GM21390 (cell line): ENCODE data around the gene ULBP3.

Source experiments
- ATAC-seq: cut with Tn5 transposase; IDR thresholded peaks from one replicate; pipeline ENCODE4 v1.9.1; 2021; ENCODE audit not compliant: unreplicated experiment

The ULBP3 gene

DNA sequence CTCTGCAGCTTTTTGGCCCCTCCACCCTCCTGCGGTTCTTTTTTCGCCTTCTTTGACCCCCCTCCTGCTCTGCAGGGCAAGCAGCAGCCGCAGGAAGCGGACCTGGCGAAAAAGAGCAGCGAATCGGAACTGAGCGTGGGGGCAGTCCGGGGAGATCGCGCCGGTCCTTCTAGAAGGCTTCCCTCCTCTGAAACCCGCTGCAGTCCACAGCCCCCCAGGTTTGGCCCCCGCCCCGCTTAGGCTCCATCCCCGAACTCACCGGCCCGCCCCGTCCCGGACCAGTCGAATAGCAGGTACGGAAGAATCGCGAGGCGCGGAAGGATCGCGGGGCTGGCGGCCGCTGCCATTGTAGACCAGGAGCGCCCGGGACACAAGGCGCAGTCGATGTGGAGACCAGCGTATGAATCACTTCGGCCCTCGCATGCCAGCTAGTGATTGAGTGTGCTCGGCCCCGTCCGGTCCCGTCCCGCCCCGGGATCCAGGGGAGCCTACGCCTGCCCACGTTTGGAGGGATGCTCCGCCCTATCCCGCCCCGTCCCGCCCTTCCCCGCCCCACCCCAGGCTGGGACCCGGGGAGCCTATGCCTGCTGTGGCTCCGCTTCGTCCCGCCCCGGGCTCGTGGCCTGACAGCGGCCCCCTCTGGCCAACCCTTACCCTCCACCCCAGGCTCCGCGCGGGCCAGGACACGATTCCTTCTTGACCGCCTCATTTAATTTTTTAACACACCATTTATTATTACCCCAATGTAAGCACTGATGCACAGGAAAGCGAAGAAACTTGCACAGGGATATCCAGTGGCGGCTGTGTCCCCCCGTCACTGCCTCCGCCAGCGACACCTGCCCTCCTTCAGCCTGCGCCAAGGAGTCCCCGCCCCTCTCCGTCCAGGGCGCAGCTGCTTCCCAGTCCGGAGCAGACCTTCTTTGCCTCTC is at the start of gene ULBP3:
Gene ULBP3, minus strand, starts transcription at position 402 of the 929 bp plus-strand sequence. Its CDS starts 55 bp downstream, at position 347.
- ATAC-seq, result peak; percentile 76

DNA sequence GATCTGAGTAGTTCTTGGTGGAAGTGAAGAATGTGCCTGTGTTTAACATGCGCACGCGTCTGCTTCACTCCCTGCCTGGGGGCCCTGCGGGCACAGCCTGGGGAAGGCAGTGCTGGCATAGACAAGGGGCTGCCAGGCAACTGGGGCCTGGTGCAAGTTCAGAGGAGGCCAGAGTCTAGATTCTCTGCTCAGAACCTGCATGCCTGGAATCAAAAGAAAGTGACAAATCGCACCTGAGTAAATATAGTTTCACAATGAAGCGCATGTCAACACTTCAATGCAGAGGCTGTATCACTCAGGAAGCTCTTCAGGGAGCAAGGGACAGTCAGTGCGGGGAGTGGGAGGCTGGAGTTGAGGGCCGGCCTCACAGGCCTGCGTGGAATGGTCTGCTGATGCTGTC is 49.7 kb upstream of the ULBP3 start:
- no peak for ATAC-seq

DNA sequence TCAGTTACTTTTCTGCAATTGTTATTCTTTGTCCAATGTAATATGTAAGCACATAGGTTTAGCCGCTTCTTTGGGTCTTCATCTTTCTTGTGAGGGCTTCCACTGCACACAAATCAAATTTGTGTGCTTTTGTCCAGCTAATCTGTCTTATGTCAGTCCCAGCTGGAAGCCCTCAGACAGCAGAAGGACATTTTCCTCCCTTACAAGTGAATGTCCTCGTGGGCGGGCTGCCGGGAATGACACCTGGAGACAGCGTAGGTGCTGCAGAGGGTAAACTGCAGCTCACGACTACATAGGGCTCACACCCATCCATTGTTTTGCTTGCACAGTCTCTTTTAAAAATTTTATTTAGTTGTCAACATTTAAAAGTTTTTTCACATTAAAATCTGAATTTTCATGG is 49.3 kb upstream of the ULBP3 start:
- ATAC-seq, result no peak

DNA sequence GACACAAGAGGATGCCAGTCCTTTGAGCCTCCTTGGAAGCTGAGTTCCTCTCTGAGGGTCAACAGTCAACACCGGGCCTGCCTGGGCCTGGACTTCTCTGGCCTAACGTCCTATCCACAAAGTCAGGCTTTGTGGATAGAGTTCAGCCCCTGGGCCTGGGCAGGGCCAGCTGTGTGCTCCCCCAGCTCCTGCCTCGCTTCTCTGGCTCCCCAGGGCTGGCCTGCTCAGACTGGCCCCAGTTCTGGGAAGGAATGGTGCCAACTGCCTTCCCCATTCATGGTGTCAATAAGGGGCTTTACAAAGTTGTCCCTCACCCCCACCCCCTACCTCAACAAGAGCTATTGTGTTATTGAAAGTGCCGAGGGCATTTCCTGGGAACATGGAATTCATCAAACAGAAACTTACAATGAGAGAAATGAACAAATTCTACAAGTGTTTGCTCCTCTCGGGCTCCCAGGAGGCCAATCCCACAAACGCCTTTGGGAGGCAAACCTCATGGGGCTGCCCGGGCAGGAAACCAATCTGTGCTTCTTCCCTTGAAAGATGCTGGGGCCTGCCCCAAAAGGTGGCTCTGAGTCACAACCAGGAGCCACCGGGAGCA is 47.4 kb upstream of the ULBP3 start:
- ATAC-seq, result no peak

DNA sequence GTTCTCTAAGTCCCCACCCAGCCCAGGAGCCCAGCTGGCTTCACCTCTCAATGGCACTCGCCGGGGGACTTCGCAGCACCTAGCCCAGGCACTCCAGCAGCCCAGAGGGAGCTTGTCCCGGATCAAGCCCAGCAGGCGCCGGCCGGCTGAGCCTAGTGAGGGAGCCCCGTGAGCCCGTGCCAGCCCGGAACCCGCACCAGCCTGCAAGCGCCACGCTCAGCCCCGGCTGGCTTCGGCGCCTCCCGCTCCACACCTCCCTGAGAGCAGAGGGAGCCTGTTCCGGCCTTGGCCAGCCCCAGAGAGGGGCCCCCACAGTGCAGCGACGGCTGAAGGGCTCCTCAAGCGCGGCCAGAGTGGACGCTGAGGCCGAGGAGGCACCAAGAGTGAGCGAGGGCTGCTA is 46.8 kb upstream of the ULBP3 start:
- ATAC-seq, result no peak

DNA sequence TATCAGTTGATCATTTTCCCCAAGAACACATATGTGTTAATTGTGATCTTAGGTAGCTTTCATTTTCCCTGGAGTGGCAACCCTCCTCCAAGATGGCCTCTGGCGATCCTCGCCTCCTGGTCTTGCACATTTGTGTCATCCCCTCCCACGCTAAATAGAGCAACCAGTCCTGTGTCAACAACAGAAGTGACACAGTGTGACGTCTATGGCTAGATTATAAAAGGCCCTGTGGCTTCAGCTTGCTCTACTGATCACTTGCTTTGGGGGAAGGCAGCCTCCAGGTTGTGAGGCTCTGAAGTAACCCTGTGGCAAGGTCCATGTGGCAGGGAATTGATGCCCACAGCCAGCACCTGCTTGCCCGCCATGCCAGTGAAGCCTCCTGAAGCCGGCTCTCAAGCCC is 43.3 kb upstream of the ULBP3 start:
- no peak for ATAC-seq

DNA sequence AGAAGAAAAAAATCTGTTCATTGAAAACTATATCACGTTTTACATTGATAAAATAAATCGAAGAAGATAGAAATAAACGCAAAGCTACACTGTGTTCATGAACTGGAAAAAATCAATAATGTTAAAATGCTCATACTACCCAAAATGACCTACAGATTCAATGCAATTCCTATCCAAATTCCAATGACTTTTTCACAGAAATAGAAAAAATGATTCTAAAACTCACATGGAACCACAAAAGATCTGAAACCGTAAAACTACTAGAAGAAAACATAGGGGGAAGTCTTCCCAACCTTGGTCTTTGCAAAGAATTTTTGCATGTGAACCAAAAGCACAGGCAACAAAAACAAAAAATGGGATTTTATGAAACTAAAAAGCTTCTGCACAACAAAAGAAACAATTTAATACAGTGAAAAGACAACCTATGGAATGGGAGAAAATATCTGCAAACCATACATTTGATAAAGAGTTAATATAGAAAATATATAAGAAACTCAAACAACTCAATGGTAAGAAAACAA is 33.9 kb upstream of the ULBP3 start:
- no peak for ATAC-seq

DNA sequence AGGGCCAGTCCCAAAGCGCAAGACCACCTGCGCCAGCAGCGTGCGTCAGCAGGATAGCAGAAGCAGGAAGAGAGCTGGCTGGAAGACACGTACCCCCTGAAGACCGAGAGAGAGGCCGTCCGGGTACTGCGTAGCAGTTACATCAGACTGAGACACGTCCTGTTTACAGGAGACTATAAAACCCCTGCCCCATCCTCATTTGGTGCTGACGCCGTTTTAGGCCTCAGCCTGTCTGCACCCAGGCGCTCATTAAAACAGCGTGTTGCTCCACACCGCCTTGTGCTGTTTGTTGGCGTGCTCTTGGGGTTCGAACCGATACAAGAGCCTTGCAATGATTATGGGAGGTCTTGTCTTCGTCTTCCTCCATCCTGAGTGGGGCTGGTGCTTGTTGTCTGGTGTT is 31.8 kb upstream of the ULBP3 start:
- no peak for ATAC-seq

DNA sequence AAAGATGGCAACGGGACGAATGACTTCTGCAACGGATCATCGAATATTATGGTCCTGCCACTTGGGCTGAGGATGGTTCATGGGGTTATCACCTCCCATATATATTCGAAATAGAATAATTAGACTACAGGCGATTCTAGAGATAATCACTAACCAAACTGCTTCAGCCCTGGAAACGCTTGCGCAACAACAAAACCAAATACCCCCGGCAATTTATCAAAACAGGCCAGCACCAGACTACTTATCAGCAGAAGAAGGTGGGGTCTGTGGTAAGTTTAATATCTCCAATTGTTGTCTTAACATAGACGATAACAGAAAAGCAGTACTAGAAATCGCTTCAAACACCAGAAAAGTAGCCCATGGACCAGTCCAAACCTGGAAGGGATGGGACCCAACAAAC is 31.0 kb upstream of the ULBP3 start:
- ATAC-seq, result no peak

DNA sequence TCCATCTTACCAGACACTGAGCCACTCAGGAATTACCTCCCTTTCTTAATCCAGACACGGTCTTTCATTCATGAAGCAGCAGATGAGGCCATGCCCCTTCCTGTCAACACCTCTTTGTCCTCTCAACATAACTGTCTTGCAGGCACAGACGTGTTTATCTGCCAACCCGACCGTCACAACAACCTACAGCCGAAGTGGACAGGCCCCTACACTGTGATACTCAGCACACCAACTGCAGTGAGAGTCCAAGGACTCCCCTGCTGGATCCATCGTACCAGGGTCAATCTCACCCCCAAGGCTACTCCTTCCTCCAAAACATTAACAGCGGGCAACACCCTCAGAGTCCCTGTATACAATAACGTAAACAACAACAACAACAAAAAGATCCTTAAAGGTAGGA is 30.6 kb upstream of the ULBP3 start:
- ATAC-seq, result no peak

DNA sequence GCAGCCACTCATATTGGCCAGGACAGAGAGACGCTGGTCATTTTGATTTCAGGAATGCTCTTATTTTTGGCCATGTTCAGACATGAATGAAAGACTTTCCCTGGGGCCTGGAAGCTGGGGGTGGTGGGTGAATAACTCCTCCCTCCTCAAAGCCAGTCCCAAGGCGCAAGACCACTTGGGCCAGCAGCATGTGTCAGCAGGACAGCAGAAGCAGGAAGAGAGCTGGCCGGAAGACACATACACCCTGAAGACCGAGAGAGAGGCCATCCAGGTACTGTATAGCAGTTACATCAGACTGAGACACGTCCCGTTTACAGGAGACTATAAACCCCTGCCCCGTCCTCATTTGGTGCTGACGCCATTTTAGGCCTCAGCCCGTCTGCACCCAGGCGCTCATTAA is 29.2 kb upstream of the ULBP3 start:
- no peak for ATAC-seq

DNA sequence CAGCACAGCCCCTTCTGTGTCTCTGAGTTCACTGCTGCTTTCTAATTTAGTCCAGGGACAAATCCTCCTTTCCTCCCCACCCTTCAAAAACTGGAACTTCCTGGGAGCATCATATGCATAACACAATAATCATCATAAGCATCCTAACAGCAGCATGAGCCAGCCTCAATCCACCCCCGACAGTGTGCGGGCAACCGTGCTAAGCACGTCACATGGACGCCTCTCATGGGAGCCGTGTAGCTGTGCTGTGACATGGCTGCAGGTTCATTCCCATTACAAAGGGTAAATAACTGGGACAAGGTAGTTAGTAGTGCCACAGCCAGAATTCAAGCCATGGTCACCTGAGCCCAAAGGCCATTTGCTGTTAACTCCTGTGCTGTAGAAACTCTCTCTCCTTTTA is 24.5 kb upstream of the ULBP3 start:
- no peak for ATAC-seq

DNA sequence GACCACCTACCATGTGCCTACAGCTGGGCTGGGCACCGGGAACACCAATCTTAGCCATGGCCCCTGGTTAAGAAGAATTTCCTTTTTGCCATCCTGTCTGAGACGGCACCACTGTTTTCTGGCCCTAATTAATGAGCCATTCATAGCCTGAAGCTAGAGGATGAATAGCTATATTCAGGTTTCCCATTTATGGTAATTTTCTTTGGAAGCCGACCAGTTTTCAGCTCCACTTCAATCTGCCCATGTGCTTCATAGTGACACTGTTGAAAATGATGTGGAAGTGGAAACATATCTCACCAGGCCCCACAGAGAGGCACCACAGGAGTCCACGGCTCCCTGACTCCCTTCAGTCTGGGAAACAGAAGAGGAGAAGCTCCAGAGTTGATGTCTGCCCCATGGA is 22.6 kb upstream of the ULBP3 start:
- no peak for ATAC-seq

DNA sequence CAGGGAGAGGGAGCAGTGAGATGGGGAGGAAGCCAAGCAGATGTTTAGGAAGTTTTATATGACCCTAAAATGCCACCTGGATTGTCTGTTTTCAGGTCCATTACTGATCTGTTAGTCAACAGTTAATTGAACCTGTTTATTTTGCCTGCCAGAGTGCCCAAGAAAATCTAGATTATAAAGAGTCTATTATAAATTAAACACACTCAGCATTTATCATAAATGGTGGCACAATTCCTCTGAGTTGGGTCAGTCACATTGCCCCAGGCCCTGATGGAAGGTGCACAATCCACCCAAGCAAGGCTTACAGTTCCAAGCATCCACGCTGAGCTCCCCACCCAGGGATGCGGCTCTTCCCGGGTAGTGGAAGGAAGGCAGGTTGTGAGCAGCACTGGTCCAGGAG is 21.4 kb upstream of the ULBP3 start:
- no peak for ATAC-seq

DNA sequence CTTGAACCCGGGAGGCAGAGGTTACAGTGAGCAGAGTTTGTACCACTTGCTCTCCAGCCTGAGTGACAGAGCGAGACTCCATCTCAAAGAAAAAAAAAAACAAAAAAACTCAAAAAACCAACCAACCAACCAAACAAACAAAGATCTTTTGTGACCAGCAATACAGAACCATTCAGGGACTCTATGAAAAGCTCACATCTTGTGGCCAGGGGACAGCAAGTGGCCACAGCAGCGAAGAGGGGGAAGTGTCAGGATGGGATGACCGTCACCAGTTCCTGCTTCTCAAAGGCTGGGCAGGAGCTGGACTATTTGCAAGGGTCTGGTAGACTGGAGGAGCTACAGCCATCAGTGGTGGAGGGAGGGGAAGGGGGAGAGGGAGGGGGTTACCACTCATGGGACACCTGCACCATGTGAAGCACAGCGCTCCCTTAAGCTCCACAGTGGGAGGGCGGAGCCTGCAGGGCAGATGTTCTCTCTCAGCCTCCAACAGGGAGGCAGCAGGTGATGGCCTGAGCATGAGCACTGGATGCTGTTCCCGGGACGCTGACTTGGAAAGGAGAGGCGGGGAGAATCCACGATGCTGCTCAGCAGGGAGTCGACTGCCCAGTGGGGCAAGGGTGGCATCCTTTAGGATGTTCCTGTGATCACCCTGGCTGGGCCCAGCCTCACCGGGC is 19.7 kb upstream of the ULBP3 start:
- ATAC-seq, result no peak

DNA sequence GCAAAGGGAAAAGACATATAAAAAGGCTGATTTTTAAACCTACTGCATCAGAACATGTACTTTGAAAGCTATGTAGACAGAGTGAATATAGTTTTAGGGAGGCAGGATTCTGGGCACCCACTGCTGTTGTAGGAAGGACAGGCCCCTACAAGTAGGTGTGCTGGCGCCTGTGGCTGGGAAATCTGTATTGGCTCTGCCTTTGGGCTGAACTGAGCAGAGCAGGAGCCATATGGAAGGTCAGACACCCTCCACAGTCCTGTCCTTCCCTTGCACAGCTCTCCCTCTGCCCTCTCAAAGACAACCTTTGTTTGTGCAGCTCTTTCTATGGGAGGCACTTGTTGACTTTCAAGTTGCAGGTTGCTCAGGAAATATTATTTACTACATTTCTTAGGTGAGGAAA is 18.4 kb upstream of the ULBP3 start:
- no peak for ATAC-seq

DNA sequence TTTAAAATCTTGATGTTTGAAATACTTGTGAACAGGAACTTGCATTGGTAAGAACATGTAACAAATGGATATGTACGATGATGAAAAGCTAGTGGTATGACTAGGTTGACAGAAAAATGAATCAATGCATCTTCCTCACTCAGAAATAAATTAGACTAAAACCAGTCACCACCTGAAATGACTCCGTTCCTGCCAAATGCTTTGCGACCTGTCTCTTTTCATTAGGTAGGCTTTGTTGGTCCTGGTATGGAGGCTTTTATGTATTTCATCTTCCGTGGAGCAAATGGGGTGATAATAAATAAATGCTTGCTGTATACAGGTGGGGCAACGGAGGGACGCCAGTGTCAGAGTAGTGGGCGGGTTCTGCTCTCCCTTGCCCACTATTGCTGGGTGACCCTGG is 17.1 kb upstream of the ULBP3 start:
- ATAC-seq, result no peak

DNA sequence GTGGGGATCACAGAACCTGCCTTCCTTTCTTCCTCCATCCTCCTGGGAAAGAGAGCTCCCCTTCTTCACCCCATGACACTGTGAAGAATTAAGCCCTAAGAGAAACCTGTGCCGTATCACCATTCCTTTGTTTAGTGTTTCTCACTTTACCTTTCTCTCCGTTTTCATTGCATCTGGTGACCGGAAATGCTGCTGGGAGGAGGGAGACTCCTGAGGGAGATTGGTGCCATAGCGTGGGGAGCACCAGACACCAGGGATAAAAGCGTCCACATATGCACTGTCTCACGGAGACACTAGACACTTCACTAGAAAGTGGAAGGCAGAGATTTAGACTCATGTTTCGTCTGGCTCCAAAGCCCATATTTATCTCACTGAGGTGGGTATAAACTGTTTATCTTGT is 15.5 kb upstream of the ULBP3 start:
- no peak for ATAC-seq

DNA sequence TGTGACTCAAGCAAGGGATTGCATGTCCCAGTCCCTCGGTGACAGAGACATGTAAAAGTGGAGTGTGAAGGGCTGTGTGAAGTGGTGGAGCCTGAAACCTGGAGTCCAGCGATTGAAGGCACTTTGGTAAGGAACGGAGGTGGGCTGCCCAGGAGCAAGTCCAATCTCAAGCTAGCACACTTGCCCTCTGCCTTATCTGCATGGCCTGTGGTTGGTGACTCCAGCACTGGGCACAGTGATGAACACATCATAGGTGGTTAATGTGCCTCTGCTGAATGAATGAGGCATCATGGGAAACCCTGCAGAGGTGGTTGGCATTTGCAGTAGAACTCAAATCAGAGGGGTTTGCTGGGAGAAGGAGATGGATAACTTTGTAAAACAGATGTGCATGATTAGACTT is 14.9 kb upstream of the ULBP3 start:
- ATAC-seq, result no peak

DNA sequence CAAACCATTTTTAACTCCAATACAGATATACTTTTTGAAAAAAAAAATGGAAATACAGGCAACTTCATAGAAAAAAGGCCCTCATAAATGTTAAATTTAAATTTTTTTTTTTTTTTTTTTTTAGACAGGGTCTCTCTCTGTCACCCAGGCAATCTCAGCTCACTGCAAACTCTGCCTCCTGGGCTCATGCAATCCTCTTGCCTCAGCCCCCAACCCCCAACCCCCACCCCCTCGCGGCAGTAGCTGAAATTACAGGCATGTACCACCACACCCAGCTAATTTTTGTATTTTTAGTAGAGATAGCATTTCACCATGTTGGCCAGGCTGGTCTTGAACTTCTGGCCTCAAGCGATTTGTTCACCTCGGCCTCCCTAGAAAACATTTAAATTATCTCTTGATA is 12.8 kb upstream of the ULBP3 start:
- no peak for ATAC-seq

DNA sequence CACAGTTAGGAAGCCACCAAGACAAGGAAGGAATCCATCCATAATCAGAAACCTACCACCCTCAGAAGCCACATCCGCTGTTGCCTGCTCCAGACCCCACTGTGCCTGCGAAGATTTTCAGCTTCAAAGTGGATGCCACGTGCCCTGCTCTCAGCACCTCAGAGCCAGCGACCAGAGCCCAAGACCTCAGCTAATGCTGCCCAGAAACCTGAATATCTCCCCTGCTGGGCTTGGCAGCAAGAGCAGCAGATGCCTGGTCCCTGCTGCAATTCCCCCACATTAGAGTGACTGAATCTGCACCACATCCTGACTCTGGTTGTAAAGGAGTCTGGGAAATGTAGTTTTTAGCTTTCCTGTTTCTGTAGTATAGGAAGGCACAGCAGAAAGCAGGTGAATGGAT is 10.7 kb upstream of the ULBP3 start:
- ATAC-seq, result no peak

DNA sequence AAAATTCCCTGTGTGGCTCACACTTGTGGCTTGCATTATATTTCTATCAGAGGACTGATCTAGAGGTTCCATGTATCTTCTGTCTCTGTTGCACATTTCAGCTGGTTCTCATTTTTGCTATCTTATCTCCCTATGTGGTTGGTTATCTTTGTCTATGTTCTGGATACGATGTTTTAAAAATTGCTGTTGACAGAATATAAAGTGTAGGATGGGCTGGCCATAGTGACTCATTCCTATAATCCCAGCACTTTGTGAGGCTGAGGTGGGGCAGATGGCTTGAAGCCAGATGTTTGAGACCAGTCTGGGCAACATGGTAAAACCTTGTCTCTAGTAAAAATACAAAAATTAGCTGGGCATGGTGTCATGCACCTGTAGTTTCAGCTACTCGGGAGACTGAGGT is 9.9 kb upstream of the ULBP3 start:
- ATAC-seq, result no peak
